H1 (cell line): ENCODE results near the gene RPRD1A. TPM values are rescaled to one million over a fixed set of nuclear protein-coding genes. Genes with fewer than 3 reads are reported as not detected.

ENCODE experiments used
- SP2 ChIP-seq: IDR thresholded peaks from 2 replicates; pipeline ENCODE4 v1.6.1; 2012; ENCODE audit warnings: mild to moderate bottlenecking, low read length, inconsistent platforms
- TAF7 ChIP-seq: optimal IDR thresholded peaks from 2 replicates; pipeline ENCODE3; 2011; ENCODE audit warnings: low read depth, mild to moderate bottlenecking, inconsistent platforms, low read length, moderate library complexity, borderline replicate concordance
- polyA plus RNA-seq, 7 experiments: library from polyadenylated mRNA; depleted of rRNA in 3 of 7; stranded (reverse) in 5 of 7; unstranded in 2 of 7; fragments of >200 nt in 5 of 7; fragments of 200-250 nt in 2 of 7; gene quantifications; 1 replicate in 5 of 7; 2 replicates in 1 of 7; 4 replicates in 1 of 7; pipeline versions ENCODE4 v1.2.1 to v1.2.3, GENCODE V29; 2011 to 2013; ENCODE audit warnings: missing spikeins in 2 of 7, mixed read lengths in 2 of 7
- total RNA-seq: library from RNA; stranded (reverse); fragmentation: NEBNext Ultra II Directional; extraction: Animal tissue kit (Norgen Biotek cat#: 25700); gene quantifications from 2 replicates; pipeline ENCODE4 v1.2.1, GENCODE V29; 2021

Gene RPRD1A
- total and polyA plus RNA-seq, 2 of the 8 experiments (the other 6 are each of a cell fraction or from before 2014, with no cell fraction given) = 40.5 to 106 TPM

DNA sequence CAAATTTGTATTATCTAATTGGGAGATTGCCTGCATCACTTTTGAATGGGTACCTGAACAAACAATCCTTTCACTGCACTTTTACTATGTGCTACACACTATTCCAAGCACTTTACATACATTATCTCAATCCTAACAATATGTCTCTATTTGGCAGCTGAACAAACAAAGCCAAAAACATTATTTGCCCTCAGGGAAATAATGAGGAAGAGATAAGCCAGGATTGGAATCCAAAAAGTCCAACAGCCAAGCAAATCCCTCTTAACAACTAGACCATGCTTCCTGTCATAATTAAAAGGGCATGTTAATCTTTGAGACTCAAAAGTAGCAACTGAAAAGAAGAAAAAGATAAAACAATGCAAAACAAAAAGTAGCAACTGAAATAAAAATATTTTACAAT, 32.1 kb downstream of the RPRD1A start (continued):
- no peak for TF ChIP-seq TAF7
- no peak for TF ChIP-seq SP2
